Measurements from ENCODE around the gene GNAO1.

DNA sequence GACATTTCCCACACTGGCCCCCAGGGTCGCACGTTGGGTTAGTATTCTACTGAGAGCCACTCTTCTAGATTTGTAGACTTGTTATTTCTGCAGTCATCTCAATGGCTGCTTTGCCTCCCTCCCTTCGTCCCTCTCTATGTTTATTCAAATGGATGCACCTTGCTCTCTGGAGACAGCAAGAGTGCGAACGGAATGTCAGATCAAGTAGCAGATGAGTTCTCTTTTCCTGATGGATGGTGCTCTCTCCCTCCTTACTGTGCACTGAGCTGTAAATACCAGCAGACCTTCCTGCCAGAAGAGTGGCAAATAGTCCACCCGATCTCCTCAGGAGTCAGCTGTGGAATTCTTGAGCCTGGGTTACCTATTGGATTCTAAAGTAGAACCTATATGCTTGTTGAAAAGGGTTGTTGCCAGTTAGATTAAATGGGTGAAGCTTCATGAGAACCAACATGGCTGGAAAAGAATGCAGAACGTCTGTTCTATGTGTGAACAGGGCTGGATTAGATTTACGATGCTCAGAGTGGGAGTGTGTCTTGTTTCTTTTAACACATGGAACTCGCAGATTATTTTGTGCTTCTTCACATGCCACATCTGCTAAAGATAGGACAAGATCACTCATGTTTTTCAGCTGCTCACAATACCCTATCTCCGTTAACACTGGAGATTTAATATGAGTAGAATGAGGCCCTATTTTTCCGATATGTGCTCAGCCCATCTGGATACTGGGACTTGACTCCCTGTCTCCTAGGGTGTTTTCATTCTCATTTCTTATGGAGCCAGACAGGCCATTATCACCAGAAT lies 6.1 kb downstream of the GNAO1 start:
- no peak for TF ChIP-seq EP300 (IDR thresholded peaks at IDR 0.05)
- TF ChIP-seq, protein P1, sequence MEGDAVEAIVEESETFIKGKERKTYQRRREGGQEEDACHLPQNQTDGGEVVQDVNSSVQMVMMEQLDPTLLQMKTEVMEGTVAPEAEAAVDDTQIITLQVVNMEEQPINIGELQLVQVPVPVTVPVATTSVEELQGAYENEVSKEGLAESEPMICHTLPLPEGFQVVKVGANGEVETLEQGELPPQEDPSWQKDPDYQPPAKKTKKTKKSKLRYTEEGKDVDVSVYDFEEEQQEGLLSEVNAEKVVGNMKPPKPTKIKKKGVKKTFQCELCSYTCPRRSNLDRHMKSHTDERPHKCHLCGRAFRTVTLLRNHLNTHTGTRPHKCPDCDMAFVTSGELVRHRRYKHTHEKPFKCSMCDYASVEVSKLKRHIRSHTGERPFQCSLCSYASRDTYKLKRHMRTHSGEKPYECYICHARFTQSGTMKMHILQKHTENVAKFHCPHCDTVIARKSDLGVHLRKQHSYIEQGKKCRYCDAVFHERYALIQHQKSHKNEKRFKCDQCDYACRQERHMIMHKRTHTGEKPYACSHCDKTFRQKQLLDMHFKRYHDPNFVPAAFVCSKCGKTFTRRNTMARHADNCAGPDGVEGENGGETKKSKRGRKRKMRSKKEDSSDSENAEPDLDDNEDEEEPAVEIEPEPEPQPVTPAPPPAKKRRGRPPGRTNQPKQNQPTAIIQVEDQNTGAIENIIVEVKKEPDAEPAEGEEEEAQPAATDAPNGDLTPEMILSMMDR (IDR thresholded peaks at IDR 0.05), result no peak
